HG03039 (cell line): Measurements from ENCODE around the gene CA4.

Experiments
- ATAC-seq: cut with Tn5 transposase; IDR thresholded peaks from one replicate; pipeline ENCODE4 v1.9.1; 2021; ENCODE audit warnings: mild to moderate bottlenecking, moderate library complexity; ENCODE audit not compliant: unreplicated experiment

Gene CA4

DNA sequence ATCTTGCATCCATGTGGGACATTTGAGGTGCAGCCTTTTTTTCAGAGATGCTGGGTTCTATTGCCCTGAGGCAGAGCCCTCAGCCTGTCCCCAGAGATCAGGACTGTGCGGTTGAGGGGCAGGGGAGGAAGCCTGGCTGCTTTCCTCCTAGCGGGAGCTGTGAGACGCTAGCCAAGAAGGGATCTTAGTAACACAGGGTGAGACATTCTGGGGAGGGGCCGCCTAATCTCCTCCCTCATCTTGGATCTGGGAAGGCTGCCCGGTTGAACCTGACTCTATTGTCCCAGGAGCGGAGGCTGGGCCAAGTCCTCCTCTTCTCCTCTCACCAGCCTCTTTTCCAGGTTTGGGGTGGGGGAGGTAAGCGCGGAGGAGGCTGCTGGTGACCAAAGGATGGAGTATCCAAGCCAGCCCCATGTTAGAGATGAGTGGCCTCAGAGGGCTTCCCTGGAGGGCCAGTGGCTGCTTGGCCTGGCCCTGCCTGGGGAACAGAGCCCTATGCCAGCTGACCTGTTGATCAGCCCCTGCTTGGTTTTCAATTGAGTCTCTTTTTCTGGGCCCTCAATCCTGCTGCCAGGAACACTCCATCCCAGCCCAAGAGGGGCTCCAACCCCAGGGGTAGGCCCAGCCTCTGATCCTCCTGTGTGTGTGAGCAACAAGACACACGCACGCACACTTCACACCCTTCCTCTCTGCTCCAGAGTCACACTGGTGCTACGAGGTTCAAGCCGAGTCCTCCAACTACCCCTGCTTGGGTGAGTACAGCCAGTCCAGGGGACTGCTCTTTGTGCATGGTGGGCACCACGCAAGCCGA, 5.0 kb downstream of the CA4 start:
- no peak for ATAC-seq

DNA sequence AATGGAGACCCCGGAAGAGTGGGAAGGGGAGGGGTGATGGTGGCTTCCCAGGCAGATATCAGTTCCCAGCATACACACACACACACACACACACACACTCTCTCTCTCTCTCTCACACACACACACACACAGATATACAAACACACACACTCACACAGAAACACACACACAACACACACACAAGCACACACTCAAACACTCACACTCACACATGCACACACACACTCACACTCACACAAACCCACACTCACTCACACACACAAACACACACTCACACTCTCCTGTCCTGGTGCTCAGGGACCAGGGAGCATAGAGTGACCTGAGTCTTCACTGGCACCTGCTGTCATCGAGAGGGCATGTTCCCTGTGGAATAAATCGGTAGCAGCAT, 5.6 kb downstream of the CA4 start:
- ATAC-seq: no peak

- no peak for ATAC-seq
Measured at GRCh38 chr17:60155815-60156214, 6.0 kb downstream of the CA4 start.

GRCh38 chr17:60156746-60157145, 7.0 kb downstream of the CA4 start:
- ATAC-seq: no peak

DNA sequence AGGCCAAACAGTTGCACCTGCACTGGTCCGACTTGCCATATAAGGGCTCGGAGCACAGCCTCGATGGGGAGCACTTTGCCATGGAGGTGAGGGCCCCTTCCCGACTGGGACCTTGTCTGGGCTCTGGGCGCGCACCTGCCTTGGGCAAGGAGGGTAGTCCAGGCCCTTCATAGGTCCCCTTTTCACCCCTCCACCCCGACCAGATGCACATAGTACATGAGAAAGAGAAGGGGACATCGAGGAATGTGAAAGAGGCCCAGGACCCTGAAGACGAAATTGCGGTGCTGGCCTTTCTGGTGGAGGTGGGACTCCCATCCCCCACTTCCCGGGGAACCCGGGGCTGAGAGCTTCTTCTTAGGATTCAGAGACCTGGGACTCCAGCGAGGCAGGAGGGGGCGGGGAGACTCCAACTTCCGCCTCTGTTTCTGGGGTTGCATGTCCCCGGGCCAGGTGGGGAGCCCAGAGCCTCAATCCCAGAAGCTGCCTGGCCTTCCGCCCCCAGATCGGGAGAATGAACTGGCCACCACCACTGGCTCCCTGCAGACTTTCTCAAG, 7.8 kb downstream of the CA4 start:
- no peak for ATAC-seq

- no peak for ATAC-seq
Measured at GRCh38 chr17:60158751-60159478, 9.1 kb downstream of the CA4 start.

GRCh38 chr17:60159479-60159866, 9.7 kb downstream of the CA4 start:
- ATAC-seq: no peak

DNA sequence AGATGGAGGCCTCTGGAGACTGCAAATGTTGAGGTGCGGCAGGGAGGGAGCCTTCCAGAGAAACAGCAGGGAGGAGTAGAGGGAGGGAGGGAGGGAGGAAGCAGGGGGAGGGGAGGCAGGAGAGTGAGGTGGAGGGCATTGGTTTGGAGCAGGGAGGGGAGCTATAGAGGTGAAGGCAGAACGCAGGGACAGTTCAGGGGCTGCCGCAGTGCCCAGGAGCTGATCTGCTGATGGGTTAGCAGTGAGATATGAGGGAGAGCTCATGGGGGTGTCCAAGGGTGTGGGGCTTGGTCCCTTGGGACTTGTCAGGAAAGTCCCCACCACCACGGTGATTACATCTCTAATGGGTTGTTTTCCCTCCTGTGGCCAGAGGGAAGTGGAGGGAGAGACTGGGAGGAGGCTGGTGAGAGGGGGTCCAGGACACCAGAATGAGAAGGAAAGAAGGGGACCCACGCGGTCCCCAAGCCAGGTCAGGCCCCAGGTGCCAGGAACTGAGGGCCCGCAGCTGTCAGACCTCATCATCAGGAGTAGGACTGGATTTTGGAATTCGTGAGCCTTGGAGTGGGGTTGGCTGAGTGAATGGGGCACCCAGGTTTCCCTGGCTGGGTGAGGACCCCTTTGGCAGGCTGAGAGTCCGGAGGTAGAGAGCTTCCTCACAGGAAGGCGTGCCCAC, 11.2 kb downstream of the CA4 start:
- no peak for ATAC-seq

DNA sequence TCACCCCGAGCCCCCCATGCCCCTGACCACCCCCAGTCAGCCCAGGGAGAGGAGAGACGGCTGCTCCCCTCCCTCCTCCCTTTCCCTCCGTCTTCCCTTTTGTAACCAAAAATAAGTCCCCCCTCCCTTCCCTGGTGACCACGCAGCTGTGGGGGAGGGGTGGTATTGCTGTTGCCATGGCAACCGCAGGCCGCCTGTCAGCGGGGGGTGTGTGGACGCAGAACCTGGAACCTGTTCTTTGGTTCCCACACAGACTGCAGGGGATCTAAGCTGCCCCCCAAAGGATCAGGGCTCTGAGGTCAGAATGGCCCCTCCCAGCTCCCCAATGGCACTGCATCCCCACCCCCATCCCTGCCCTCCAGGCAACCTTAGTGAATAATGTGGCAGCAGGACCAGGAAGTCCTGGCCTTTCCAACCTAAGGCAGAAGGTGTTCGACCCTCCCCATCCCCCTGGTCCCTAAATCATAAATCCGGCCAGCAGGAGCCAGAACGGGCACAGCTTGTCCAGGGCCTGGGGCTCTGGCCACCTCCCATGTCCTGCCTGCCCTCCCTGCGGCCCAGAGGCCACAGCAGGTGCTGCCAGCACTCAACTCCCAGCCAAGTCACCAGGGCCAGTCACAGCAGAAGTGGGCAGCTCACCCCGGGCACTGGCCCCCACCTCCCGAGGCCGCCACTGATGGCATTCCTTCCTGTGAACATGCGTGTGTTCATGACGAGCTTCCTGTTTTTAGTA, 12.0 kb downstream of the CA4 start:
- no peak for ATAC-seq

- no peak for ATAC-seq
Measured at GRCh38 chr17:60163108-60163784, 13.5 kb downstream of the CA4 start.

- ATAC-seq: no peak
Measured at GRCh38 chr17:60164164-60164563, 14.4 kb downstream of the CA4 start.

GRCh38 chr17:60164697-60165096, 14.9 kb downstream of the CA4 start:
- ATAC-seq: no peak

DNA sequence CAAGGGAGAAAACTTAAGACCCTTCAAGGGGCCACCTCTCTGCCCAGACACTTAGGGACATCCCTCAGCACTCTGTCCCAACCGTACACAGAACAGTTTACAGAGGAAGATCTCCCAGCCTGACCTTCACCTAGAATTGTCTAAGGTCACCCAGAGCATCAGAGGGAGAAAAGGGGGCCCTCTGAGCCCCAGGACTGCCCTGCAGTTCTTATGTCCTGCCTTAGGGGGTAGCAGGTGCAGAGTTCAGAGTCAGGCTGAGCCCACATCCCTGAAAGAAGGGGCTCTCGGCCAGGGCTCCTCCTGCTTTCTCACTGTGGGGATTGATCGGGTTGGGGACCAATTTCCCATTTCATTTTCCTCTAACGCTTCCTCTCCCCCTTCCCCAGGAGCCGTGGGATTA, 15.4 kb downstream of the CA4 start:
- ATAC-seq: no peak

DNA sequence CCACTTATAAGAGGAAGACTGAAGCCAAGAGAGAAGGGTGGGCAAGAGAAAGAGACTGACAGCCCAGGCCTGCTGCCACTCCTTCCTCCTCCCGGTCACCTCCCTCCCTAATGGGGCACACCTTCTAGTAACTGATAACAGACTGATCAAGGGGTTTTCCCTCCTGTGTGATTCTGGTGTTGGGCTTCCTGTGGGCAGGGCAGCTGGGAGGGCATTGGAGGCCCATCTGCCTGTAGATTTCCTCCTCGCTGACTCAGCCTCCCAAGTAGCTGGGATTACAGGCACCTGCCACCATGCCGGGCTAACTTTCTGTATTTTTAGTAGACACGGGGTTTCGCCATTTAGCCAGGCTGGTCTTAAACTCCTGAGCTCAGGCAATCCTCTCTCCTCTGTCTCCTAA, 16.2 kb downstream of the CA4 start:
- no peak for ATAC-seq

- ATAC-seq: no peak
Measured at GRCh38 chr17:60167065-60167741, 17.4 kb downstream of the CA4 start.

DNA sequence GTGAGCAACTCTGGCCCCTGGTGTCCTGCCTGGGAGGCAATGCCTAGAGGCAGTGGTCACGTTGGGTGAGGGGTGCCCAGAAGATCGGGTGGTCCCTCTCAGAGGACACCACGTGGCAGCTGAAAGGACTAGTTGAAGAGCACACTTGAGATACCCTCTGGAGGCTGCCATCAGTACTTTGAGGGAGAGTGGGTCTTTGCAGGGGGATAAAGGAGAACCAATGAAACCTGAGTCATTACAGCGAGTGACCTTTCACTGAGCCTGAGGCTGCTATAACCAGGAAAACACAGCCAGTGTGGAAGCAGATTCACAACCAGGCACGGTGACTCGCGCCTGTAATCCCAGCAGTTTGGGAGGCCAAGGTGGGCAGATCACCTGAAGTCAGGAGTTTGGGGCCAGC, 18.9 kb downstream of the CA4 start:
- no peak for ATAC-seq

- ATAC-seq: no peak
Measured at GRCh38 chr17:60169921-60170817, 20.4 kb downstream of the CA4 start.

DNA sequence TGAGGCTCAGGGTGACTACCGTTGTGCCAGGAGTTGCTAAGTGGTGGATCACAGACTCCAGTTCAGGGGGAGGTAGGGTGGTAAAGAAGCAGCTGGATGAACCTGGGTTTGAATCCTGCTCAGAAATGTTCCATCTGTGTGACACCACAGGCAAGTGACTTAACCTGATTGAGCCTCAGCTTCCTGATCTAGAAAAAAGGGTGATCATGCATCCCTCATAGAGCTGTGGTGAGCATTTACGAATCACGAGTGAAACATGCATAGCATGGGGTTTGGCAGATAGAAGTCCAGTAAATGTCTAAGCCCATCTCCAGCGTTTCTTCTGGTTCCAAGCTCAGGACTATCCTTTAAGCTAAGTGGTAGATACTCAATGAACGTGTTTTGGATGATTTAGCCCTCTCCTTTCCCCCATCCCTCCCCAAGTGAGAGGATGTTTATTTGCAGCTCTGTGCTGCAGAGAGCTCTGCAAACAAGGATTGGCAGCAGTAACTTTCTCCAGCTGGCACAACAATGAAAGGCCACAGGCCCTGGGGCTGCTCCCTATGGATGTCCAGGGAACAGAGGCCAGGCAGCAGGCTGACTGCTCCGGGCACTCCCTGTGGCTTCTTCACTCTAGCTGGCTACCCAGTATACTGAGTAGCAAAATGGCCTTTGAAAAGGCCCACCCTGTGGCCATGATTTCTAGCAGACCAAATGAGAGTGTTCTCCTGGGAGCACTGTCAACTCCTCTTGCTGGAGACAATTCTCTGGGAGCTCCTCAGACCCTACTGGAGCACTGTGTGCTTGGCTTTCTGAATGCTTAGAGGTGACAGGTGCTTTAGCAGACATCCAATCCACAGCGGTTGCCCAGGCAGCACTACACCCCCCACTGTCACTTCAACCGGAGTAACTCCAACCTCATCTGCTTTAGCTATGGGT, 21.3 kb downstream of the CA4 start:
- no peak for ATAC-seq
